ENCODE data around the gene GPR152.

GPR152 gene

GRCh38 chr11:67492069-67492727 lies 39.7 kb upstream of the GPR152 start:
- no peak overlapping the region for H3K9ac ChIP-seq
- no peaks in the 10 kb centered on the region for H3K36me3 ChIP-seq (ENCODE audit: control insufficient read depth, insufficient read depth, low read length)
- H3K27me3 ChIP-seq (ENCODE audit: control insufficient read depth, insufficient read depth, low read length), result no peaks in the 10 kb centered on the region
- H3K4me3 ChIP-seq (ENCODE audit: low read depth, low read length), result no peak overlapping the region
- H3K4me1 ChIP-seq, result no peaks in the 10 kb centered on the region
- H3K9me3 ChIP-seq (ENCODE audit: control insufficient read depth, low read length), result no peaks in the 10 kb centered on the region
- H3K79me2 ChIP-seq, result no peaks in the 10 kb centered on the region
- no peak overlapping the region for H3K4me2 ChIP-seq (ENCODE audit: low read length)
- H3K27ac ChIP-seq, result no peak overlapping the region
- H2AFZ ChIP-seq, result no peak overlapping the region
- TF ChIP-seq, protein P1, sequence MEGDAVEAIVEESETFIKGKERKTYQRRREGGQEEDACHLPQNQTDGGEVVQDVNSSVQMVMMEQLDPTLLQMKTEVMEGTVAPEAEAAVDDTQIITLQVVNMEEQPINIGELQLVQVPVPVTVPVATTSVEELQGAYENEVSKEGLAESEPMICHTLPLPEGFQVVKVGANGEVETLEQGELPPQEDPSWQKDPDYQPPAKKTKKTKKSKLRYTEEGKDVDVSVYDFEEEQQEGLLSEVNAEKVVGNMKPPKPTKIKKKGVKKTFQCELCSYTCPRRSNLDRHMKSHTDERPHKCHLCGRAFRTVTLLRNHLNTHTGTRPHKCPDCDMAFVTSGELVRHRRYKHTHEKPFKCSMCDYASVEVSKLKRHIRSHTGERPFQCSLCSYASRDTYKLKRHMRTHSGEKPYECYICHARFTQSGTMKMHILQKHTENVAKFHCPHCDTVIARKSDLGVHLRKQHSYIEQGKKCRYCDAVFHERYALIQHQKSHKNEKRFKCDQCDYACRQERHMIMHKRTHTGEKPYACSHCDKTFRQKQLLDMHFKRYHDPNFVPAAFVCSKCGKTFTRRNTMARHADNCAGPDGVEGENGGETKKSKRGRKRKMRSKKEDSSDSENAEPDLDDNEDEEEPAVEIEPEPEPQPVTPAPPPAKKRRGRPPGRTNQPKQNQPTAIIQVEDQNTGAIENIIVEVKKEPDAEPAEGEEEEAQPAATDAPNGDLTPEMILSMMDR (IDR thresholded peaks at IDR 0.05), result no peak

DNA sequence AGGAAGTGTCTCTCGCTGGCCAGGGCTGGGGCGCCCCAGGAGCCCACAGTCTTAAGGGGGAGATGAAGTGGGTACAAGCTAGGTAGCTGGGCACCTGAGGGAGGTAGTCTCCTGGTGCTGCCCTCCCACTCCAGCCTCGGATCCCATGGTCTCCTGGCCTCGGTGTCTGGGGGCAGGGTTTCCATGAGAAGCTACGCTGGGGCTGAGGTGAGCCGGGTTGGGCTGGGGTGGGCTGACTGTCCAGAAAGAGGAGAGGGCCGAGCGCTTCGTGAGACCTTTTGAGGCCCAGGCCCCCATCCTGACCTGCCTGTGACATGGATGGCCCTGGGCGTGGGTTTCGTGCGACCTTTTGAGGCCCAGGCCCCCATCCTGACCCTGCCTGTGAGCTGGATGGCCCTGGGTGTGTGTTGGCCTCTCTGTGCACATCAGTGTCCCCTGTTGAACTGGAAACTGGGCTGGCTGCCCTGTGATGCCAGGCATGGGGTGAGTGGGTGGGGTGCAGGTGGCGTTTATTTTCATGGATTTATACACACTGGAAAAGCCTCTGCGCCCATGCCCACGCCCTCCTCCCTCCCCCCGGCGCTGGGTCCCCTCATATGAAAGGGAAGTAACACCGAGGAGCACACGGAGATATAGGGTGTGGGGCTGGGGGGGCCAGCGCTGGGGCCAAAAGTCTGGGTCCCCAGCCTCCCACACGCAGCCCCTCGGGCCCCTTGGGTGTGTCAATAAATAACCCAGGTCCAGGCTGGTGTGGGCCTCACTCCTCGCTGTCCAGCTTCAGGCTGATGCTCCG lies 38.9 kb upstream of the GPR152 start:
- H3K4me3 ChIP-seq (ENCODE audit: low read depth, low read length), result no peak overlapping the region
- TF ChIP-seq, protein P1 (IDR thresholded peaks at IDR 0.05), result no peak
- H3K4me1 ChIP-seq, result no peaks in the 10 kb centered on the region
- H3K4me2 ChIP-seq (ENCODE audit: low read length), result no peak overlapping the region
- no peak overlapping the region for H2AFZ ChIP-seq
- H3K27me3 ChIP-seq (ENCODE audit: control insufficient read depth, insufficient read depth, low read length), result no peaks in the 10 kb centered on the region
- H3K9me3 ChIP-seq (ENCODE audit: control insufficient read depth, low read length), result no peaks in the 10 kb centered on the region
- H3K9ac ChIP-seq, result no peak overlapping the region
- H3K79me2 ChIP-seq, result no peaks in the 10 kb centered on the region
- no peak overlapping the region for H3K27ac ChIP-seq
- no peaks in the 10 kb centered on the region for H3K36me3 ChIP-seq (ENCODE audit: control insufficient read depth, insufficient read depth, low read length)

DNA sequence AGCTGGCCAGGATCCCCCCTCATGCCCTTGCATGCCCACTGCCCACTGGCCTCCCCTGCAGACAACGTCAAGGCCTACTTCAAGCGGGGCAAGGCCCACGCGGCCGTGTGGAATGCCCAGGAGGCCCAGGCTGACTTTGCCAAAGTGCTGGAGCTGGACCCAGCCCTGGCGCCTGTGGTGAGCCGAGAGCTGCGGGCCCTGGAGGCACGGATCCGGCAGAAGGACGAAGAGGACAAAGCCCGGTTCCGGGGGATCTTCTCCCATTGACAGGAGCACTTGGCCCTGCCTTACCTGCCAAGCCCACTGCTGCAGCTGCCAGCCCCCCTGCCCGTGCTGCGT lies 38.2 kb upstream of the GPR152 start:
- no peak overlapping the region for H3K9ac ChIP-seq
- no peaks in the 10 kb centered on the region for H3K27me3 ChIP-seq (ENCODE audit: control insufficient read depth, insufficient read depth, low read length)
- no peak overlapping the region for H2AFZ ChIP-seq
- no peaks in the 10 kb centered on the region for H3K9me3 ChIP-seq (ENCODE audit: control insufficient read depth, low read length)
- no peak overlapping the region for H3K4me3 ChIP-seq (ENCODE audit: low read depth, low read length)
- no peaks in the 10 kb centered on the region for H3K36me3 ChIP-seq (ENCODE audit: control insufficient read depth, insufficient read depth, low read length)
- no peaks in the 10 kb centered on the region for H3K4me1 ChIP-seq
- no peak overlapping the region for H3K27ac ChIP-seq
- H3K79me2 ChIP-seq, result no peaks in the 10 kb centered on the region
- TF ChIP-seq, protein P1 (IDR thresholded peaks at IDR 0.05), result no peak
- no peak overlapping the region for H3K4me2 ChIP-seq (ENCODE audit: low read length)

GRCh38 chr11:67489885-67490726 lies 37.6 kb upstream of the GPR152 start:
- TF ChIP-seq, protein P1 (IDR thresholded peaks at IDR 0.05), result no peak
- H3K4me1 ChIP-seq, result no peaks in the 10 kb centered on the region
- no peaks in the 10 kb centered on the region for H3K36me3 ChIP-seq (ENCODE audit: control insufficient read depth, insufficient read depth, low read length)
- H3K4me3 ChIP-seq (ENCODE audit: low read depth, low read length), result no peak overlapping the region
- H3K4me2 ChIP-seq (ENCODE audit: low read length), result no peak overlapping the region
- H3K27me3 ChIP-seq (ENCODE audit: control insufficient read depth, insufficient read depth, low read length), result no peaks in the 10 kb centered on the region
- H3K79me2 ChIP-seq, result no peaks in the 10 kb centered on the region
- no peak overlapping the region for H3K27ac ChIP-seq
- no peak overlapping the region for H3K9ac ChIP-seq
- no peak overlapping the region for H2AFZ ChIP-seq
- no peaks in the 10 kb centered on the region for H3K9me3 ChIP-seq (ENCODE audit: control insufficient read depth, low read length)
